HCT116 (cell line): ENCODE measurements around the gene THAP3.

Experiments used
- TCF7L2 ChIP-seq: IDR thresholded peaks from 2 replicates; pipeline ENCODE4 v1.7.0; 2011; ENCODE audit warnings: borderline replicate concordance, inconsistent platforms; ENCODE audit not compliant: insufficient read depth, insufficient read length; ENCODE audit errors: extremely low read depth
- TF ChIP-seq, protein P1 (sequence below): IDR thresholded peaks from 2 replicates; pipeline ENCODE4 v1.6.1; 2012; ENCODE audit warnings: low read depth

GRCh38 chr1:6596351-6596750, 28.3 kb upstream of the THAP3 start:
- TF ChIP-seq, protein P1, sequence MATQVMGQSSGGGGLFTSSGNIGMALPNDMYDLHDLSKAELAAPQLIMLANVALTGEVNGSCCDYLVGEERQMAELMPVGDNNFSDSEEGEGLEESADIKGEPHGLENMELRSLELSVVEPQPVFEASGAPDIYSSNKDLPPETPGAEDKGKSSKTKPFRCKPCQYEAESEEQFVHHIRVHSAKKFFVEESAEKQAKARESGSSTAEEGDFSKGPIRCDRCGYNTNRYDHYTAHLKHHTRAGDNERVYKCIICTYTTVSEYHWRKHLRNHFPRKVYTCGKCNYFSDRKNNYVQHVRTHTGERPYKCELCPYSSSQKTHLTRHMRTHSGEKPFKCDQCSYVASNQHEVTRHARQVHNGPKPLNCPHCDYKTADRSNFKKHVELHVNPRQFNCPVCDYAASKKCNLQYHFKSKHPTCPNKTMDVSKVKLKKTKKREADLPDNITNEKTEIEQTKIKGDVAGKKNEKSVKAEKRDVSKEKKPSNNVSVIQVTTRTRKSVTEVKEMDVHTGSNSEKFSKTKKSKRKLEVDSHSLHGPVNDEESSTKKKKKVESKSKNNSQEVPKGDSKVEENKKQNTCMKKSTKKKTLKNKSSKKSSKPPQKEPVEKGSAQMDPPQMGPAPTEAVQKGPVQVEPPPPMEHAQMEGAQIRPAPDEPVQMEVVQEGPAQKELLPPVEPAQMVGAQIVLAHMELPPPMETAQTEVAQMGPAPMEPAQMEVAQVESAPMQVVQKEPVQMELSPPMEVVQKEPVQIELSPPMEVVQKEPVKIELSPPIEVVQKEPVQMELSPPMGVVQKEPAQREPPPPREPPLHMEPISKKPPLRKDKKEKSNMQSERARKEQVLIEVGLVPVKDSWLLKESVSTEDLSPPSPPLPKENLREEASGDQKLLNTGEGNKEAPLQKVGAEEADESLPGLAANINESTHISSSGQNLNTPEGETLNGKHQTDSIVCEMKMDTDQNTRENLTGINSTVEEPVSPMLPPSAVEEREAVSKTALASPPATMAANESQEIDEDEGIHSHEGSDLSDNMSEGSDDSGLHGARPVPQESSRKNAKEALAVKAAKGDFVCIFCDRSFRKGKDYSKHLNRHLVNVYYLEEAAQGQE, result no peak
- TF ChIP-seq TCF7L2, result no peak
